Sigmoid colon (tissue), 7 donors: Measurements from ENCODE around the gene SPTLC2. TPM values are rescaled to one million over a fixed set of nuclear protein-coding genes. Genes with fewer than 3 reads are reported as not detected.
"Not testable (repeated sequence)": the region's sequence is repeated elsewhere in the genome, so short reads cannot be mapped to it uniquely, and the experiment has no call there.

Source experiments
- DNase-seq: peaks from one replicate; pipeline ENCODE4 v3.0.0-alpha.2; 2019
- H3K27ac ChIP-seq, 4 donors: fragments of 200-600 bp; sonication (generic); one replicate each; pipeline ENCODE4 v1.5.1; 2016 to 2019; ENCODE audit warnings: mild to moderate bottlenecking in 1 of 4
- H3K27me3 ChIP-seq, 3 donors: fragments of 200-600 bp; sonication (generic); one replicate each; pipeline ENCODE4 v1.5.1; 2019; ENCODE audit warnings: mild to moderate bottlenecking in 1 of 3
- H3K36me3 ChIP-seq, 4 donors: fragments of 200-600 bp; sonication (generic); one replicate each; pipeline ENCODE4 v1.5.1; 2016 to 2019
- H3K4me1 ChIP-seq, 4 donors: fragments of 200-600 bp; sonication (generic); one replicate each; pipeline ENCODE4 v1.5.1; 2017 to 2019
- H3K4me3 ChIP-seq, 4 donors: fragments of 200-600 bp; sonication (generic); one replicate each; pipeline ENCODE4 v1.5.1; 2017 to 2019; ENCODE audit warnings: mild to moderate bottlenecking in 2 of 4, moderate library complexity in 1 of 4
- H3K9me3 ChIP-seq, 4 donors: fragments of 200-600 bp in 3 of 4; sonication (generic) in 3 of 4; one replicate each; pipeline versions ENCODE4 v1.5.1 to v1.6.1; 2013 to 2019
- EP300 ChIP-seq, 4 donors: sonication (generic); formaldehyde crosslinking; IDR thresholded peaks; one replicate each; pipeline ENCODE4 v1.6.1; 2017; ENCODE audit warnings: antibody characterized with exemption in 4 of 4
- POLR2A ChIP-seq, 2 donors: fragments of 450-650 bp; IDR thresholded peaks; one replicate each; pipeline ENCODE4 v1.6.1; 2016; ENCODE audit warnings: antibody characterized with exemption in 2 of 2, mild to moderate bottlenecking in 2 of 2, moderate library complexity in 2 of 2
- POLR2AphosphoS5 ChIP-seq, 4 donors: sonication (generic); formaldehyde crosslinking; IDR thresholded peaks; one replicate each; pipeline ENCODE4 v1.6.1; 2017; ENCODE audit warnings: antibody characterized with exemption in 4 of 4
- WGBS, 2 donors: extraction: QIAGEN DNeasy Blood & Tissue Kit; methylation state at CpG; one replicate each; pipeline ENCODE4 v1.1.7; 2013; 5-methylcytosine and 5-hydroxymethylcytosine counted together
- intact Hi-C: fragments of 100-400 bp; cut with DNase I; formaldehyde crosslinking; loops from one replicate; pipeline ENCODE4 v1.15.1; 2023
- polyA plus RNA-seq, 3 donors: library from polyadenylated mRNA; stranded (reverse); fragments of 200-250 nt; gene quantifications; one replicate each; pipeline ENCODE4 v1.2.3, GENCODE V29; 2013
- total RNA-seq, 4 donors: library from RNA; depleted of rRNA; stranded (reverse); fragments of >200 nt; gene quantifications; one replicate each; pipeline ENCODE4 v1.1.0, GENCODE V29; 2016
- TF ChIP-seq, protein P1 (sequence below), 4 experiments: fragments of 450-650 bp in 3 of 4; fragments of 200-600 bp in 1 of 4; IDR thresholded peaks; one replicate each; pipeline ENCODE4 v1.5.1; 2016 to 2019; ENCODE audit warnings: antibody characterized with exemption in 4 of 4, mild to moderate bottlenecking in 3 of 4, moderate library complexity in 2 of 4
- donor health status: healthy with polysubstance abuse.
- donor health status: Bipolar disorder and iron deficiency.
- donor health status: healthy.

Gene SPTLC2
- total and polyA plus RNA-seq, 7 donors = 2.8 to 27.6 (median 14.6) TPM

DNA sequence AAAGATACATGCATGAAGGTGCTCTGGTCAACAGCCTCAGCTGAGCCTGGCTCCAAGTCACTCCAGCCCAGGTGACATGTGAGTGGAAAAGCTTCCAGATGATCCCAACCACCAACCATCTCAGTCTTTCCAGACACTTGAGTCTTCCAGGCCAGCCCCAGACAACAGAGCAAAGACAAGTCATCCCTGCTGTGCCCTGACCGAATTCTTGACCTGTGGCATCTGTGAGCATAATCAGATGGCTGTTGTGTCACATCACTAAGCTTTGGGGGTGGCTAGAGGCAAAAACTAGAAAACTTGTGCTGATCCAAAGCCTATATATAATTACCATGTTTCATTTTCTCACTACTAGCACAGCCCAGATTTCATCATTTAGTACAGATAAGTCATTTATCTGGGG, 67.0 kb downstream of the SPTLC2 start:
- intact Hi-C loops = no loop called here
- WGBS, 2 donors = 94 to 100% methylated on average over 1 of the region's 1 CpG

DNA sequence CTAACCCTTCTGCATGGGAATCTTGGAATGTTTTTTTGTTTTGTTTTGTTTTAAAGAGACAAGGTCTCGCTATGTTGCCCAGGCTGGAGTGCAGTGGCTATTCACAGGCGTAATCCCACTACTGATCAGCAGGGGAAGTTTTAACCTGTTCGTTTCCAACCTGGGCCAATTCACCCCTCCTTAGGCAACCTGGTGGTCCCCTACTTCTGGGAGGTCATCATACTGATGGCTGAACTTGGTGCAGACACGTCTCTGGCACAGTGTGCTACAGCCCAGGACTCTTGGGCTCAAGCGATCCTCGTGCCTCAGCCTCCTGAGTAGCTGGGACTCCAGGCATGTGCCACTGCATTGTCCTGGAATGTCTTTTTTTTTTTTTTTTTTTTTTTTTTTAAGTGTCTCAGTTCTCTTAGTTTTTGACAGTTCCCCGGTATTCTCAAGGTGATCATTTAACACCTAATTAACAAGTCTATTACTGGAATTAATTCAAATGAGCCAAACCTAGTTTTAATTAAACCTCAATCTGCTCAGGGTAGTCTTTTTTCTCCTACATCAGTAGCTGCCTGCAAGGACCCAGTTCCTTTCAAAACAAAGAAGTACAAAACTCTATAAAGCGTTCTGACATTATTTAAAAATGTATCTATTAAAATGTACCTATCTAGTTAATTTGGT, 68.8 kb downstream of the SPTLC2 start:
- Histone ChIP-seq H3K4me1 (peaks cover 0 to 17% (median 13%) of the 10 kb centered on the region in 4 donors), H3K27me3 (no peaks in the 10 kb centered on the region), H3K4me3 (no peak overlapping the region), H3K9me3 (no peaks in the 10 kb centered on the region), H3K27ac (no peak overlapping the region), H3K36me3 (peaks cover 0 to 37% (median 5%) of the 10 kb centered on the region in 4 donors)
- DNase-seq = no peak
- TF ChIP-seq POLR2A (IDR thresholded peaks at IDR 0.05) = no peak
- intact Hi-C loops = no loop called here
- 91 to 95% methylated on average over 8 of the region's 8 CpGs for WGBS, 2 donors

More for the DNA sequence above, 67.0 kb downstream of the SPTLC2 start:
- Histone ChIP-seq H3K27me3 (no peaks in the 10 kb centered on the region), H3K4me3 (no peak overlapping the region), H3K4me1 (no peaks in the 10 kb centered on the region), H3K27ac (no peak overlapping the region), H3K36me3 (peaks cover 0 to 40% (median 4%) of the 10 kb centered on the region in 4 donors), H3K9me3 (no peaks in the 10 kb centered on the region)
- TF ChIP-seq POLR2A (IDR thresholded peaks at IDR 0.05) = no peak
- TF ChIP-seq, protein P1, sequence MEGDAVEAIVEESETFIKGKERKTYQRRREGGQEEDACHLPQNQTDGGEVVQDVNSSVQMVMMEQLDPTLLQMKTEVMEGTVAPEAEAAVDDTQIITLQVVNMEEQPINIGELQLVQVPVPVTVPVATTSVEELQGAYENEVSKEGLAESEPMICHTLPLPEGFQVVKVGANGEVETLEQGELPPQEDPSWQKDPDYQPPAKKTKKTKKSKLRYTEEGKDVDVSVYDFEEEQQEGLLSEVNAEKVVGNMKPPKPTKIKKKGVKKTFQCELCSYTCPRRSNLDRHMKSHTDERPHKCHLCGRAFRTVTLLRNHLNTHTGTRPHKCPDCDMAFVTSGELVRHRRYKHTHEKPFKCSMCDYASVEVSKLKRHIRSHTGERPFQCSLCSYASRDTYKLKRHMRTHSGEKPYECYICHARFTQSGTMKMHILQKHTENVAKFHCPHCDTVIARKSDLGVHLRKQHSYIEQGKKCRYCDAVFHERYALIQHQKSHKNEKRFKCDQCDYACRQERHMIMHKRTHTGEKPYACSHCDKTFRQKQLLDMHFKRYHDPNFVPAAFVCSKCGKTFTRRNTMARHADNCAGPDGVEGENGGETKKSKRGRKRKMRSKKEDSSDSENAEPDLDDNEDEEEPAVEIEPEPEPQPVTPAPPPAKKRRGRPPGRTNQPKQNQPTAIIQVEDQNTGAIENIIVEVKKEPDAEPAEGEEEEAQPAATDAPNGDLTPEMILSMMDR (IDR thresholded peaks at IDR 0.05) = no peak
- TF ChIP-seq POLR2AphosphoS5 (IDR thresholded peaks at IDR 0.05) = no peak
- TF ChIP-seq EP300 (IDR thresholded peaks at IDR 0.05) = no peak
- no peak for DNase-seq

DNA sequence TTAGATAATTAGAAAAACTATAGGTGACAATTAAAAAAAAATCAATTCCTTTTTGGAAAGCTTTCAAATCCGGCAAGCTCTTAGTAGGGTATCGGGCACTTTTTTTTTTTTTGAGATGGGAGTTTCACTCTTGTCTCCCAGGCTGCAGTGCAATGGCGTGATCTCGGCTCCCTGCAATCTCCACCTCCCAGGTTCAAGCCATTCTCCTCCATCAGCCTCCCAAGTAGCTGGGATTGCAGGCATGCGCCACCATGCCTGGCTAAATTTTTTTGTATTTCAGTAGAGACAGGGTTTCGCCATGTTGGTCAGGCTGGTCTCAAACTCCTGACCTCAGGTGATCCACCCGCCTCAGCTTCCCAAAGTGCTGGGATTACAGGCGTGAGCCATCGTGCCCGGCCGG, 71.3 kb downstream of the SPTLC2 start:
- Histone ChIP-seq H3K36me3 (peaks cover 0 to 26% (median 3%) of the 10 kb centered on the region in 4 donors), H3K4me1 (peaks cover 0 to 31% (median 22%) of the 10 kb centered on the region in 4 donors)
- DNase-seq, H3K9me3 ChIP-seq, H3K27ac ChIP-seq, intact Hi-C loops, H3K27me3 ChIP-seq, H3K4me3 ChIP-seq: not testable (repeated sequence)
- WGBS, 2 donors = 96 to 98% methylated on average over 11 of the region's 11 CpGs

DNA sequence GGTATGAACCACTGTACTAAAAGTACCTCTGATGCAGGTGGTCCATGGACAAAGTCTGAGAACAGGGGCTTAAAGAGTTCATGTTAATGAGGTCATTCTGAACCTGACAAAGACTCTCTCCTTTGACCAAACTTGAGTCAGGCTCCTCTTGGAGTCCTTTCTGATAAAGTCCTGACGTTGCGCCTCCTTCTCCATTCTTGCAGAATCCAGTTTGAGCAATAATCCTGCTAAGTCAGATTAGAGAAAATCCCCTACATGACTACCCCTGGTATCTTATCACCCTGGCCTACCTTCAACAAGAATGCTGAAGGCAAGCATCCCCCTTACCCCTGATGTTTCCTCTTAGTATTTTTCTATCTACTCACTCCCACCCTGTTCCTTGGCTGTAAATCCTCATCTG, 71.9 kb downstream of the SPTLC2 start:
- intact Hi-C loops = no loop called here

DNA sequence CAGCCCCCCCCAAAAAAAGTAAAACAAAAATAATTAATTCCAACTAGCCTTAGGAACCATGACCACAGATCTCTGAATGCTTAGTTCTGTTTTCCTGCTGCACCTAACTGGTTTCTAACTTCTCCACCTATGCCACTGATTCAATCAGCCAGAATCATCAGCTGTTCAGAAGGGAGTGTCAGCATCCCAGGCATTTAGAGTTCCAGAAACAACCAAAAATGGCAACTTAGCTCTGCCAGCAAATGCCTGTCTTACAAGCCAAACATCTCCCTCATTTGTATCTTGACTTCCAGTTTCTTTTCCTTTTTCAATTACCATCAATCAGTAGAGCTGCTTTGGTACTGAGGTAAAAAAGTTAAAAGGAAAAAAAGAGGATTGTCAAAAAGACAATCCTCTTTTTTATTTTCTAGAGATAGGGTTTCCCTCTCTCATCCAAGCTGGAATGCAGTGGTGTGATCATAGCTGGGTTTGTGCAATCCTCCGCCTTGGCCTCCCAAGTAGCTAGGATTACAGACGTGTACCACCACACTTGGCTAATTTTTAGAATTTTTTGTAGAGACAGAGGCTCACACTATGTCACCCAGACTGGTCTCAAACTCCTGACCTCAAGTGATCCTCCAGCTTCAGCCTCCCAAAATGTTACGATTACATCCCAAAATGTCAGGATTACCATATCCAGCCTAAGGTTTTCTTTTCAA, 72.7 kb downstream of the SPTLC2 start:
- no peak overlapping the region for H3K4me3 ChIP-seq
- TF ChIP-seq, protein P1 (IDR thresholded peaks at IDR 0.05) = no peak
- TF ChIP-seq POLR2A (IDR thresholded peaks at IDR 0.05) (no peak), POLR2AphosphoS5 (IDR thresholded peaks at IDR 0.05) (no peak), EP300 (IDR thresholded peaks at IDR 0.05) (no peak)
- H3K9me3 ChIP-seq = no peaks in the 10 kb centered on the region
- peaks cover 0 to 31% (median 22%) of the 10 kb centered on the region in 4 donors for H3K4me1 ChIP-seq
- 92 to 95% methylated on average over 3 of the region's 3 CpGs for WGBS, 2 donors
- peak overlapping the region in 3 of 4 donors; percentile 55 to 72 (median 59) for H3K27ac ChIP-seq
- H3K27me3 ChIP-seq = no peaks in the 10 kb centered on the region
- DNase-seq = no peak
- intact Hi-C loops = no loop called here
- H3K36me3 ChIP-seq = peaks cover 0 to 14% (median 3%) of the 10 kb centered on the region in 4 donors

More for the DNA sequence above, 71.9 kb downstream of the SPTLC2 start:
- DNase-seq = no peak
- peaks cover 0 to 31% (median 22%) of the 10 kb centered on the region in 4 donors for H3K4me1 ChIP-seq
- H3K9me3 ChIP-seq = no peaks in the 10 kb centered on the region
- peaks cover 0 to 21% (median 3%) of the 10 kb centered on the region in 4 donors for H3K36me3 ChIP-seq
- H3K27ac ChIP-seq = no peak overlapping the region
- WGBS, 2 donors = 95 to 96% methylated on average over 2 of the region's 2 CpGs
- no peak overlapping the region for H3K4me3 ChIP-seq
- no peaks in the 10 kb centered on the region for H3K27me3 ChIP-seq
- no peak for TF ChIP-seq POLR2A (IDR thresholded peaks at IDR 0.05)
- TF ChIP-seq, protein P1 (IDR thresholded peaks at IDR 0.05) = no peak
- no peak for TF ChIP-seq POLR2AphosphoS5 (IDR thresholded peaks at IDR 0.05)
- no peak for TF ChIP-seq EP300 (IDR thresholded peaks at IDR 0.05)
